ENCODE results near the gene PTPN14. TPM values are rescaled to one million over a fixed set of nuclear protein-coding genes. Genes with fewer than 3 reads are reported as not detected.
A peak's percentile ranks its signal among the peaks of the same experiment; 100 is the strongest.

Gene PTPN14
- polyA plus RNA-seq, 3 donors from 2014 or later = 0.04 TPM; not detected in 2

DNA sequence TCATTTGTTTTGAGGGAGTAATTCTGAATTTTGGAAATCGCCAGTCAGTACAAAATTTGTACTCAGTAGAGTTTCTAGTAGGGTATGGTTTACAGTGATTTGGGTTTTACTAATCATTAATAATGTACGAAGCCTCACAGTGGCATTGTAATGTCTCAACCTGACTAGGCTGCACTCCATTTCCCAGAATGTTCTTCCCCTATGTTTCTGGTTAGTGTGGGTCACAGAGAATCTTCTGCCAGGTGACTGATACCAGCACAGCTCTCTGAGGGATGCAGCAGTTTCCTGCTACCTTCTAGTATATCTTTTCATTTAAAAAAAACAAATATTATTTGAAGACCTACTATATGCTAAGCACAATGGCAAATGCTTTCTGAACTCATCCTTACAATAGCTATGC lies 112.9 kb downstream of the PTPN14 start:
- peak overlapping the region in 3 of 5 donors; percentile 9 to 77 (median 76) for H3K4me3 Mint-ChIP-seq
- H3K4me1 Mint-ChIP-seq = peaks cover 29 to 36% of the 10 kb centered on the region in 2 donors
- peak overlapping the region in 1 of 6 donors; percentile 68 for H3K27ac Mint-ChIP-seq
- peaks cover 0 to 11% (median 4%) of the 10 kb centered on the region in 3 donors for H3K27me3 Mint-ChIP-seq (ENCODE audit: low read depth in 3 of 3)
- no peaks in the 10 kb centered on the region for H3K36me3 Mint-ChIP-seq
- no peaks in the 10 kb centered on the region for H3K9me3 Mint-ChIP-seq
- no peak for DNase-seq

GRCh38 chr1:214438075-214438474 lies 113.3 kb downstream of the PTPN14 start:
- no peak overlapping the region for H3K4me3 Mint-ChIP-seq
- H3K27me3 Mint-ChIP-seq (ENCODE audit: low read depth in 3 of 3) = peaks cover 0 to 8% (median 4%) of the 10 kb centered on the region in 3 donors
- no peaks in the 10 kb centered on the region for H3K36me3 Mint-ChIP-seq
- H3K27ac Mint-ChIP-seq = no peak overlapping the region
- peaks cover 29 to 36% of the 10 kb centered on the region in 2 donors for H3K4me1 Mint-ChIP-seq
- no peaks in the 10 kb centered on the region for H3K9me3 Mint-ChIP-seq
- DNase-seq = no peak

DNA sequence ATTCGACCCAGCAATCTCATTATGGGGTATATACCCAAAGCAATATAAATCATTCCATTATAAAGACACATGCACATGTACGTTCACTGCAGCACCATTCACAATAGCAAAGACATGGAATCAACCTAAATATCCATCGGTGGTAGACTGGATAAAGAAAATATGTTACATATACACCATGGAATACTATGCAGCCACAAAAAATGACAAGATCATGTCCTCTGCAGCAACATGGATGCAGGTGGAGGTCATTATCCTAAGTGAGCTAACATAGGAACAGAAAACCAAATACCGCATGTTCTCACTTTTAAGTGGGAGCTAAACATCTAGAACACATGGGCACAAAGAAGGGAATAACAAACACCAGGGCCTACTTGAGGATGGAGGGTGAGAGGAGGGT lies 115.5 kb downstream of the PTPN14 start:
- H3K36me3 Mint-ChIP-seq = no peaks in the 10 kb centered on the region
- DNase-seq = no peak
- H3K4me3 Mint-ChIP-seq = no peak overlapping the region
- H3K27ac Mint-ChIP-seq = no peak overlapping the region
- peaks cover 0 to 6% (median 2%) of the 10 kb centered on the region in 3 donors for H3K27me3 Mint-ChIP-seq (ENCODE audit: low read depth in 3 of 3)
- no peaks in the 10 kb centered on the region for H3K9me3 Mint-ChIP-seq
- H3K4me1 Mint-ChIP-seq = peaks cover 21 to 25% of the 10 kb centered on the region in 2 donors

- Mint-ChIP-seq H3K36me3 (no peaks in the 10 kb centered on the region), H3K9me3 (no peaks in the 10 kb centered on the region), H3K27me3 (ENCODE audit: low read depth in 3 of 3) (peaks cover 0 to 10% (median 9%) of the 10 kb centered on the region in 3 donors), H3K27ac (no peak overlapping the region), H3K4me3 (no peak overlapping the region), H3K4me1 (peaks cover 18 to 20% of the 10 kb centered on the region in 2 donors)
- no peak for DNase-seq
Measured at GRCh38 chr1:214432245-214432644, 119.2 kb downstream of the PTPN14 start.

DNA sequence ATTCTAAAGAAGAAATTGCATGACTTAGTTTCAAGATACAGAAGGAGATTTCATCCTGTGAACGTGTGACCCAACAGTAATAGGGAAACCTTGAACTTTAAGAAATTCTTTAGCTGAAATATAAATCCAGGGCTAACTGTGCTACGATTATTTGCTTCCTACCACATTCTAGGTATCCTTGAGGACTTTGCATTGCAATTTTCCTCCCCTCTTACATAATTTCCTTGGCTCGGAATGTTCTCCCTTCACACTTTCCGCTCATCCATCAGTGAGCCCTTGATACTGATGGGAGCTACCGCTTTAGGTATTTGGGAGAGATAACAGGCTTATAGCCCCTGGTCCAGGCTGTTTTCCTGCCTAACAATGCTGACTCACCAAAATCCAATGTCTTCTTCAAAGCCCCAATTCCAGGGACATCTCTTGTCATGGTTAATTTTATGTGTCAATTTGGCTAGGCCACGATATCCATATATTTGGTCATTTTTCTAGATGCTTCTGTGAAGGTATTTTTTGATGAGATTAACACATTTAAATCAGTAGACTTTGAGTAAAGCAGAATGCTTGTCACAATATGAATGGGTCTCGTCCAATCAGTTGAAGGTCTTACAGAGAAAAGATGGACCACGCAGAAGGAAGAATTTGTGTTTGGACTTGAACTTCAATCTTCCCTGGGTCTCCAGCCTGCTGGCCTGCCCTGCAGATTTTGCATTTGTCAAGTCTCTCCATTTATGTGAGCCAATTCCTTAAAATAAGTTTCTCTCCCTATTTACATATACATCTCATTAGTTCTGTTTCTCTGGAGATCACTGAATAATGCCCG lies 121.2 kb downstream of the PTPN14 start:
- H3K9me3 Mint-ChIP-seq = no peaks in the 10 kb centered on the region
- H3K4me1 Mint-ChIP-seq = peaks cover 24 to 28% of the 10 kb centered on the region in 2 donors
- DNase-seq = no peak
- no peak overlapping the region for H3K4me3 Mint-ChIP-seq
- peaks cover 0 to 11% (median 9%) of the 10 kb centered on the region in 3 donors for H3K27me3 Mint-ChIP-seq (ENCODE audit: low read depth in 3 of 3)
- H3K36me3 Mint-ChIP-seq = no peaks in the 10 kb centered on the region
- peak overlapping the region in 1 of 6 donors; percentile 26 for H3K27ac Mint-ChIP-seq

DNA sequence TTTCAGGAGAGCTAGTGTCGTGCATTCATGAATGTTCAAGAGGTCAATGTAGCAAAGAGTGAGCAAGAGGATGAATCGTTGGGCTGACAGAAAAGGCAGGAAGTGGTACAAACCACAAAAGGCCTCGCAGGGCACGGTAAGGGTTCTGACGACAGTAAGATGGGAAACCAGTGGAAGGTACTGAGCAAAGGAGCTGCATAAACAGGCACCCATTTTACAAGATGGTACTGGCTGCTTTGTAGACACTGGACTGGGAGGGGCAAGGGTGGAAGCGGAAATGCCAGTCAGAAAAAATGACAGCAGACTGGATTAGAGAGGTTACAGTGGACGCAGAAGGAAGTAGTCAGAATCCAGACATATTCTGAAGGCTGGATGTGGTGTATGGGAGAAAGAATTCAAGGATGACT lies 123.5 kb downstream of the PTPN14 start:
- Mint-ChIP-seq H3K27me3 (ENCODE audit: low read depth in 3 of 3) (peaks cover 0 to 12% (median 11%) of the 10 kb centered on the region in 3 donors), H3K36me3 (no peaks in the 10 kb centered on the region), H3K9me3 (no peaks in the 10 kb centered on the region), H3K4me3 (peak overlapping the region; percentile 60 to 82 (median 71)), H3K4me1 (peaks cover 24 to 28% of the 10 kb centered on the region in 2 donors), H3K27ac (peak overlapping the region; percentile 64 to 96 (median 92))
- peak; percentile 78 to 84 (median 79) for DNase-seq

DNA sequence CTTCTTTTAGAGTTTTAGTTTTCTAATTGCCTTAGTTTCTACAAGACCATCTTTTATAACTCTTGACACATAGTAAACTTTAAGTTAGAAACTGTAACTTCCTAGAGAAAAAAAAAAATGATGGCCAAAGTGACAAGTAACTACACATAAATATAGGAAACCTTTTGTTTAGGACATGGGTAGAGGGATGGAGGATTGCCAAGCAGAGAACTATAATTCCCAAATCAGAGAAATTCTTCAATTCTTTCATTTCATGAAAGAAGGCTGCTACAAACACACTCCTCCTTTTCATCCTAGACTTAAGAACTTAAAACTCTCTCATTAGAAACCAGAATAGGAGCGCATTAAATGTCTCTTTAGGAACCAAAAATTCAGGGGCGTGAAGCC lies 125.0 kb downstream of the PTPN14 start:
- H3K4me1 Mint-ChIP-seq = peaks cover 24 to 28% of the 10 kb centered on the region in 2 donors
- DNase-seq = no peak
- peak overlapping the region in 3 of 6 donors; percentile 22 to 57 (median 35) for H3K27ac Mint-ChIP-seq
- H3K9me3 Mint-ChIP-seq = peaks cover 0 to 2% (median 0%) of the 10 kb centered on the region in 6 donors
- peaks cover 0 to 12% (median 11%) of the 10 kb centered on the region in 3 donors for H3K27me3 Mint-ChIP-seq (ENCODE audit: low read depth in 3 of 3)
- peak overlapping the region in 1 of 5 donors; percentile 2 for H3K4me3 Mint-ChIP-seq
- peaks cover 0 to 4% (median 0%) of the 10 kb centered on the region in 3 donors for H3K36me3 Mint-ChIP-seq

- DNase-seq = no peak
- Mint-ChIP-seq H3K4me1 (peaks cover 24 to 28% of the 10 kb centered on the region in 2 donors), H3K27me3 (ENCODE audit: low read depth in 3 of 3) (peaks cover 0 to 11% (median 9%) of the 10 kb centered on the region in 3 donors), H3K36me3 (peaks cover 0 to 4% (median 0%) of the 10 kb centered on the region in 3 donors), H3K4me3 (no peak overlapping the region), H3K27ac (peak overlapping the region in 3 of 6 donors; percentile 17 to 35 (median 22)), H3K9me3 (peaks cover 0 to 2% (median 0%) of the 10 kb centered on the region in 6 donors)
Measured at GRCh38 chr1:214425716-214426425, 125.5 kb downstream of the PTPN14 start.

DNA sequence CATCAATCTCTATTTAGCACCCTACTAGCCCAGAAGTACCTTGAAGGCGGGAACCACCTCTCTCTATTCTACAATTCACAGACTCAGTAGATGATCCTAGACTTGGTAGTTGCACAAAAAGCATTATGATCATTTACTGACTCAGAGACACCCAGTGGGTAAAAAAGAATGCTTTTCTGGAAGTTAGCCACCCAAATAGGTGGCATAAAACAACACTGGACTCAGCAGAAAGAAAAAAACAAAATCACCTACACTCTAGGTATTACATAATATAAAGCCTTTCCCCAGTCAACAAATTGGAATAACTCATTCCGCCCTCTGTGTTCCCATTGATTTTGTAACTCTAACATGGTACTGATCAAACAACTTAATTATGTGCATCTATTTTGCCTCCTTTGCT lies 126.3 kb downstream of the PTPN14 start:
- Mint-ChIP-seq H3K4me1 (peaks cover 24 to 28% of the 10 kb centered on the region in 2 donors), H3K36me3 (peaks cover 0 to 4% (median 0%) of the 10 kb centered on the region in 3 donors), H3K27me3 (ENCODE audit: low read depth in 3 of 3) (peaks cover 0 to 10% (median 9%) of the 10 kb centered on the region in 3 donors), H3K27ac (peak overlapping the region in 1 of 6 donors; percentile 46), H3K4me3 (no peak overlapping the region), H3K9me3 (peaks cover 0 to 2% (median 0%) of the 10 kb centered on the region in 6 donors)
- no peak for DNase-seq

DNA sequence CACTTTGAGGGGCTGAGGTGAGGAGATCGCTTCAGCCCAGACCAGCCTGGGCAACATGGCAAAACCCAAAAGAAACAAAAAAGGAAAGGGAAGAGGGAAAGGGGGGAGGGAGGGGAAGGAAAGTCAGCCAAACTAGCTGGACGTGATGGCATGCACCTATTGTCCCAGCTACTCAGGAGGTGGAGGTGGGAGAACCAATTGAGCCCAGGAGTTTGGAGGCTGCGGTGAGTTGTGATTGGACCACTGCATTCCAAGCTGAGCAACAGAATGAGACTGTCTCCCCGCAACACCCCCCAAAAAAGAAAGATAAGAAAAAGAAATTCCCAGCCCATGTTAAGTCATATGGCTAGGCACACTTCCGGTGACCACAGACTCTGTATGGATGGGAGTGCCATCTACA lies 128.4 kb downstream of the PTPN14 start:
- H3K9me3 Mint-ChIP-seq = peaks cover 0 to 2% (median 0%) of the 10 kb centered on the region in 6 donors

GRCh38 chr1:214422137-214422671 lies 129.2 kb downstream of the PTPN14 start:
- Mint-ChIP-seq H3K4me1 (peaks cover 10 to 15% of the 10 kb centered on the region in 2 donors), H3K4me3 (no peak overlapping the region), H3K36me3 (peaks cover 0 to 4% (median 0%) of the 10 kb centered on the region in 3 donors), H3K9me3 (peaks cover 0 to 2% (median 0%) of the 10 kb centered on the region in 6 donors), H3K27ac (no peak overlapping the region), H3K27me3 (ENCODE audit: low read depth in 3 of 3) (peaks cover 2 to 4% (median 4%) of the 10 kb centered on the region in 3 donors)
- DNase-seq = no peak

More for the DNA sequence above, 128.4 kb downstream of the PTPN14 start:
- Mint-ChIP-seq H3K36me3 (peaks cover 0 to 4% (median 0%) of the 10 kb centered on the region in 3 donors), H3K27me3 (ENCODE audit: low read depth in 3 of 3) (peaks cover 2 to 10% (median 9%) of the 10 kb centered on the region in 3 donors), H3K4me3 (no peak overlapping the region), H3K4me1 (peaks cover 18 to 23% of the 10 kb centered on the region in 2 donors), H3K27ac (peak overlapping the region in 2 of 6 donors; percentile 32 to 66)
- no peak for DNase-seq

GRCh38 chr1:214420833-214421232 lies 130.6 kb downstream of the PTPN14 start:
- Mint-ChIP-seq H3K4me3 (no peak overlapping the region), H3K27me3 (ENCODE audit: low read depth in 3 of 3) (peaks cover 2 to 4% (median 2%) of the 10 kb centered on the region in 3 donors)

DNA sequence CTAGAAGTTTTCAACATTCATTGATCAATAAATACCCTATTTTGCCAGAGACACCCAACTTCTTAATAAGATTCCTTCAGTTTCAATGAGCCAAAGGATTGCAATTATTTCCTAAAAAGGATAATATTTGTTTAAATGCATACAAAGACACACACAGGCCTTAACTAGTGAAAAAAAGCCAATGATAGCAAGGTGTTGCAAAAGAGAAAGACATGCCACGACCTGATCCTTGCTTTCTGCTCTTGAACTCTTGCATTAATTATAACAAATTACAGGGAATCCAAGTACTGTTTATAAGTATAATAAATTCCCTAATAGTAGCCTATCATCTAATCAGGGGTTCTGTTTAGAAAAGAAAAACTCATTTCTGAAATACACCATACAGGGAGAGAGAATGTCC lies 131.1 kb downstream of the PTPN14 start:
- Mint-ChIP-seq H3K36me3 (peaks cover 0 to 4% (median 0%) of the 10 kb centered on the region in 3 donors), H3K27me3 (ENCODE audit: low read depth in 3 of 3) (peaks cover 2 to 4% (median 2%) of the 10 kb centered on the region in 3 donors), H3K9me3 (peaks cover 0 to 2% (median 0%) of the 10 kb centered on the region in 6 donors), H3K4me3 (no peak overlapping the region), H3K27ac (no peak overlapping the region), H3K4me1 (peaks cover 4 to 7% of the 10 kb centered on the region in 2 donors)
- no peak for DNase-seq

More at GRCh38 chr1:214420833-214421232, 130.6 kb downstream of the PTPN14 start:
- Mint-ChIP-seq H3K4me1 (peaks cover 4 to 7% of the 10 kb centered on the region in 2 donors), H3K36me3 (peaks cover 0 to 4% (median 0%) of the 10 kb centered on the region in 3 donors), H3K27ac (no peak overlapping the region), H3K9me3 (peaks cover 0 to 2% (median 0%) of the 10 kb centered on the region in 6 donors)
- no peak for DNase-seq
